A549 (cell line): Measurements from ENCODE around the gene TMEM151A. TPM values are rescaled to one million over a fixed set of nuclear protein-coding genes. Genes with fewer than 3 reads are reported as not detected.
A peak's percentile ranks its signal among the peaks of the same experiment; 100 is the strongest.

Experiments
- ATAC-seq, 2 experiments: fragments of 200-7000 bp in 1 of 2; fragments of >200 bp in 1 of 2; cut with Nextera tagmentation in 1 of 2; cut with Tn5 transposase in 1 of 2; 3 replicates each; pipeline versions ENCODE4 v1.8.0 to v1.9.1; 2018 to 2020; ENCODE audit warnings: mild to moderate bottlenecking in 1 of 2, moderate library complexity in 1 of 2
- CTCF ChIA-PET: fragments of 300-600 bp; sonication (Branson Sonifier 250); formaldehyde crosslinking; extraction: SDS; loops from one replicate; lab custom pipeline; 2021; ENCODE audit warnings: antibody characterized with exemption, inconsistent platforms; lab: Yijun Ruan, JAX
- POLR2A ChIA-PET: fragments of 350-600 bp; formaldehyde crosslinking; extraction: SDS; loops from one replicate; lab custom pipeline; 2021; ENCODE audit warnings: antibody characterized with exemption, inconsistent platforms; lab: Yijun Ruan, JAX
- DNase-seq, 2 experiments: peaks; one replicate each; pipeline versions ENCODE4 v3.0.0 to v3.0.0-alpha.2; 2011 to 2016; ENCODE audit warnings: low read depth in 1 of 2, low spot score in 1 of 2
- FAIRE-seq: peaks from 2 replicates; lab custom pipeline; 2011; peaks lifted over from hg19 to GRCh38; lab: Jason Lieb, UNC
- H3K27ac ChIP-seq, 2 experiments: fragments of >200 bp; sonication (Bioruptor Twin); formaldehyde crosslinking; 3 replicates each; pipeline ENCODE4 v1.5.1; 2016 to 2017
- H3K4me1 ChIP-seq: fragments of >200 bp; sonication (Bioruptor Twin); formaldehyde crosslinking; 3 replicates; pipeline ENCODE4 v1.6.1; 2016
- H3K4me2 ChIP-seq: fragments of >200 bp; sonication (Bioruptor Twin); formaldehyde crosslinking; 3 replicates; pipeline ENCODE4 v1.6.1; 2016
- H3K4me3 ChIP-seq: fragments of >200 bp; sonication (Bioruptor Twin); formaldehyde crosslinking; 3 replicates; pipeline ENCODE4 v1.5.1; 2016
- H3K9me3 ChIP-seq: fragments of >200 bp; sonication (Bioruptor Twin); formaldehyde crosslinking; 3 replicates; pipeline ENCODE4 v1.6.1; 2016
- ATOH8 ChIP-seq: fragments of 250-450 bp; sonication (Bioruptor Pico); IDR thresholded peaks from 2 replicates; pipeline ENCODE4 v1.5.0; 2020; ENCODE audit warnings: low read depth, mild to moderate bottlenecking, moderate library complexity
- CBX8 ChIP-seq: fragments of 200-600 bp; sonication (generic); IDR thresholded peaks from 2 replicates; pipeline ENCODE4 v1.6.1; 2016
- EHF ChIP-seq: fragments of 250-450 bp; sonication (Bioruptor Pico); IDR thresholded peaks from 2 replicates; pipeline ENCODE4 v1.5.0; 2020; ENCODE audit warnings: mild to moderate bottlenecking
- EHMT2 ChIP-seq: fragments of 200-600 bp; sonication (generic); IDR thresholded peaks from 2 replicates; pipeline ENCODE4 v1.6.1; 2016; ENCODE audit warnings: antibody characterized with exemption, low read depth, mild to moderate bottlenecking, moderate library complexity
- ELK1 ChIP-seq: fragments of 150-350 bp; IDR thresholded peaks from 2 replicates; pipeline ENCODE4 v1.6.1; 2014; ENCODE audit warnings: low read depth, mild to moderate bottlenecking, low read length
- EP300 ChIP-seq, 2 experiments: fragments of >200 bp; sonication (Bioruptor Twin); formaldehyde crosslinking; IDR thresholded peaks; 2 replicates in 1 of 2; 3 replicates in 1 of 2; pipeline ENCODE4 v1.6.1; 2016 to 2017
- JUN ChIP-seq, 2 experiments: fragments of >200 bp; sonication (Bioruptor Twin); formaldehyde crosslinking; IDR thresholded peaks; 2 replicates in 1 of 2; 3 replicates in 1 of 2; pipeline ENCODE4 v1.6.1; 2016 to 2017
- JUNB ChIP-seq: fragments of >200 bp; sonication (Bioruptor Twin); formaldehyde crosslinking; IDR thresholded peaks from 2 replicates; pipeline ENCODE4 v1.6.1; 2016
- KDM5A ChIP-seq: fragments of 200-600 bp; sonication (generic); IDR thresholded peaks from 2 replicates; pipeline ENCODE4 v1.6.1; 2016; ENCODE audit warnings: antibody characterized with exemption, mild to moderate bottlenecking
- MAFK ChIP-seq: fragments of 450-650 bp; IDR thresholded peaks from 2 replicates; pipeline ENCODE4 v1.6.1; 2014; ENCODE audit not compliant: partially characterized antibody
- NPAS2 ChIP-seq: fragments of 250-450 bp; sonication (Bioruptor Pico); IDR thresholded peaks from 2 replicates; pipeline ENCODE4 v1.8.0; 2022; ENCODE audit warnings: mild to moderate bottlenecking, moderate library complexity, borderline replicate concordance
- RCOR1 ChIP-seq: fragments of 150-350 bp; IDR thresholded peaks from 2 replicates; pipeline ENCODE4 v1.6.1; 2014; ENCODE audit warnings: antibody characterized with exemption, low read length, low read depth
- SMC3 ChIP-seq: fragments of >200 bp; sonication (Bioruptor Twin); formaldehyde crosslinking; IDR thresholded peaks from 3 replicates; pipeline ENCODE4 v1.6.1; 2018; ENCODE audit warnings: inconsistent platforms
- TFCP2L1 ChIP-seq: fragments of 250-450 bp; sonication (Bioruptor Pico); IDR thresholded peaks from 2 replicates; pipeline ENCODE4 v1.5.0; 2021; ENCODE audit warnings: mild to moderate bottlenecking
- ZFP36 ChIP-seq: fragments of 450-650 bp; IDR thresholded peaks from 2 replicates; pipeline ENCODE4 v1.6.1; 2014; ENCODE audit warnings: borderline replicate concordance; ENCODE audit not compliant: partially characterized antibody
- ZNF302 ChIP-seq: fragments of 250-450 bp; sonication (Bioruptor Pico); IDR thresholded peaks from 2 replicates; pipeline ENCODE4 v1.9.0; 2021; ENCODE audit warnings: inconsistent platforms, mild to moderate bottlenecking, moderate library complexity
- WGBS: methylation state at CpG from one replicate; pipeline ENCODE4 v1.1.6; 2017; ENCODE audit errors: missing lambda C conversion rate; 5-methylcytosine and 5-hydroxymethylcytosine counted together
- polyA plus RNA-seq, 4 experiments: library from polyadenylated mRNA; depleted of rRNA in 3 of 4; stranded (reverse); fragments of >200 nt; fragmentation: RNase III in 1 of 4; extraction: RNeasy Plus Mini Kit Qiagen cat#74134 plus additional on column Dnase treatment in 1 of 4; gene quantifications; 2 replicates in 3 of 4; 3 replicates in 1 of 4; pipeline ENCODE4 v1.2.3, GENCODE V29; 2011 to 2017

Gene TMEM151A
- polyA plus RNA-seq, 2 of the 4 experiments (the other 2 are of a cell fraction) = 0.44 to 1.8 TPM

- ATAC-seq (no peak), FAIRE-seq (no peak), DNase-seq (no peak)
- TF ChIP-seq JUN (IDR thresholded peaks at IDR 0.05) = no peak
- Histone ChIP-seq H3K4me2 (no peak overlapping the region), H3K9me3 (no peaks in the 10 kb centered on the region), H3K27ac (no peak overlapping the region), H3K4me1 (peaks cover 37% of the 10 kb centered on the region), H3K4me3 (no peak overlapping the region)
- ChIA-PET POLR2A (no interaction called here), CTCF (interaction anchor here (0.7 to 8.3 kb wide), 4 partner anchors 26 to 326 kb away, joined by 3 to 63 read pairs (median 10); partner anchors contain the start of gene B4GAT1)
- WGBS = 92% methylated on average over 11 of the region's 13 CpGs
Observed at GRCh38 chr11:66285250-66285947, 6.3 kb upstream of the TMEM151A start.

GRCh38 chr11:66286699-66287098 lies 5.0 kb upstream of the TMEM151A start:
- ChIA-PET POLR2A (no interaction called here), CTCF (interaction anchor here (0.8 to 8.3 kb wide), 5 partner anchors 9 to 100 kb away, joined by 3 to 63 read pairs (median 3); partner anchors contain the start of gene CNIH2)
- Histone ChIP-seq H3K9me3 (no peaks in the 10 kb centered on the region), H3K4me1 (peaks cover 26% of the 10 kb centered on the region), H3K4me3 (no peak overlapping the region), H3K4me2 (no peak overlapping the region), H3K27ac (no peak overlapping the region)
- FAIRE-seq (no peak), ATAC-seq (no peak), DNase-seq (no peak)
- WGBS = 86% methylated on average over 5 of the region's 5 CpGs
- no peak for TF ChIP-seq ATOH8 (CRISPR knock-in tag)
- no peak for TF ChIP-seq ELK1
- no peak for TF ChIP-seq EHF (CRISPR knock-in tag)

- H3K4me3 ChIP-seq = peak overlapping the region; percentile 86; the same call in 1 of the 3 replicates
- no peak for TF ChIP-seq NPAS2 (CRISPR knock-in tag)
- no peak for TF ChIP-seq ZNF302 (CRISPR knock-in tag)
- TF ChIP-seq JUNB = no peak
- TF ChIP-seq SMC3 = no peak
- TF ChIP-seq TFCP2L1 (CRISPR knock-in tag) = no peak
- TF ChIP-seq EP300 (IDR thresholded peaks at IDR 0.05) = no peak
- no peak for TF ChIP-seq CBX8
- TF ChIP-seq, all 56 proteins: peak for 0
- DNase-seq = no peak
- Histone ChIP-seq H3K9me3 (no peaks in the 10 kb centered on the region), H3K4me2 (peak overlapping the region; percentile 99), H3K4me1 (peaks cover 24% of the 10 kb centered on the region), H3K27ac (peak overlapping the region in 1 of 2 experiments; percentile 96; a peak in 2 of 6 replicates)
- ChIA-PET POLR2A (no interaction called here), CTCF (interaction anchor here (1.0 to 8.3 kb wide), 4 partner anchors 24 to 299 kb away, joined by 3 to 63 read pairs (median 10); no protein-coding TSS in a partner anchor)
- WGBS = 88% methylated on average over 10 of the region's 10 CpGs
- no peak for FAIRE-seq
- ATAC-seq = no peak
Observed at GRCh38 chr11:66287211-66287888, 4.3 kb upstream of the TMEM151A start.

GRCh38 chr11:66287889-66288670 lies 3.6 kb upstream of the TMEM151A start:
- no peak for TF ChIP-seq EHMT2
- no peak for TF ChIP-seq RCOR1
- no peak for TF ChIP-seq KDM5A
- TF ChIP-seq MAFK = no peak
- TF ChIP-seq ZFP36 = no peak
- peak in 1 of 2 experiments; percentile 0; a peak in 2 of 6 replicates for ATAC-seq
- Histone ChIP-seq H3K4me1 (peaks cover 20% of the 10 kb centered on the region), H3K27ac (peak overlapping the region; percentile 94 to 96), H3K4me3 (peak overlapping the region; percentile 86), H3K9me3 (no peaks in the 10 kb centered on the region), H3K4me2 (peak overlapping the region; percentile 99)
- POLR2A ChIA-PET = interaction anchor here (1.2 kb wide), 1 partner anchor 48 kb away, joined by 4 read pairs; the partner anchor contains the start of gene RIN1
- DNase-seq = no peak
- CTCF ChIA-PET = interaction anchor here (1.2 to 8.3 kb wide), 6 partner anchors 9 to 300 kb away, joined by 3 to 63 read pairs (median 4); partner anchors contain the start of gene RIN1
- FAIRE-seq = no peak
- 53% methylated on average over 16 of the region's 20 CpGs for WGBS
